NCI-H1105 treated with DMSO at 0.1 percent for 48 hours (cell line): ENCODE measurements around the gene MRGPRE.

Experiments
- DNase-seq: peaks from one replicate; lab custom pipeline; 2025; lab: John Stamatoyannopoulos, UW

MRGPRE gene

DNA sequence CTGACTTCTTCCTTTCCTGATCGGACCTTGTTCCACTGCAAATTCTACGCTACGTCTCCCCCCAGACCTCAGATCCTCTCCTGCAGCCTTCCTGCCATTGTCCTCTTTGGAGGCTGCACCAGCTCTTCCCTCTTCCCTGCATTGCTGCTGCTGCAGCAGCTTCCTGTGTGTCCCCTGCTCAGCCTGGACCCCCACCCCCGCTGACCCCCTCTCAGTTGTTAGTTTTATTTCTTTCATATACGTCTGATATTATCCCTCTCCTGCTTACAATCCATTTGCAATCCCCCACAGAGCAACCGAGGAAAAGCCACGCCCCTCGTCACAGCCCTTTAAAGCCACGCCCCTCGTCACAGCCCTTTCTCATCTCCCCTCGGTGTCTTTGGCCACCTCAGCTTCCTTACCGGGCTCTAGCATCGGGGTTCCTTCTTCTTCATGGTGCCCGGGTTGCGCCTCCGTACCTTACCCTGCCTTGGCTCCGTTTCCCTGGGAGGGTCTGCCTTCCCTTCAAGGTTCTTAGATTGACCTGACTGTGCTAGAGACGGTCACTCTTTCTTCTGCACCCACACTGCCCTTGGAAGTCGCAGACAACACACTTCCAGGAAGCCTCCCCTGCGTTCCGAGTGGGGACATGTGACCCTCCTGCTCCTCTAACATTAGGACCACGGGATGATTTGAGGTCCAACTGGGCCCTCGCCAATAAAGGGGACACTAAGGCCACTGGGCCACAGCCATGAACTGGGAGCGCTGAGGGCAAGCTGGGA, 18.4 kb downstream of the MRGPRE start:
- DNase-seq: no peak

DNA sequence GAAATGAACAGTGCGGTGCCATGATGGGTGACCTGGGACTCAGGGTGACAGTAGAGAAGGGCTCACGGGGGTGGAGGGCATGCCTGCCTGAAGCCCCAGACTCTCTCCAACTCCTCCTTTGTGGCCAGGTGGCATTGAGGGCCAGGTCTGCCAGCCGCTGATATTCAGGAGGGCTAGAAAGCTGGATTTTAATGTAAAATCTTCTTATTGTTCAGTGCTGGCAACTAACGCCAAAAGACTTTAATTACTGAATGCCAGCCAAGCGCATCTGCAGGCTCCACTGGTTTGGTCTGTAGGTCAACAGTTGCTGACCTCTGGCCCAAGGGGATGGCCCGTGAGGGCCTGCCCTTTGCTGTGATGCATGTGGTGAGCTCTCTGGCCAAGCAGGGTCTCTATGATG, 23.9 kb downstream of the MRGPRE start:
- no peak for DNase-seq

DNA sequence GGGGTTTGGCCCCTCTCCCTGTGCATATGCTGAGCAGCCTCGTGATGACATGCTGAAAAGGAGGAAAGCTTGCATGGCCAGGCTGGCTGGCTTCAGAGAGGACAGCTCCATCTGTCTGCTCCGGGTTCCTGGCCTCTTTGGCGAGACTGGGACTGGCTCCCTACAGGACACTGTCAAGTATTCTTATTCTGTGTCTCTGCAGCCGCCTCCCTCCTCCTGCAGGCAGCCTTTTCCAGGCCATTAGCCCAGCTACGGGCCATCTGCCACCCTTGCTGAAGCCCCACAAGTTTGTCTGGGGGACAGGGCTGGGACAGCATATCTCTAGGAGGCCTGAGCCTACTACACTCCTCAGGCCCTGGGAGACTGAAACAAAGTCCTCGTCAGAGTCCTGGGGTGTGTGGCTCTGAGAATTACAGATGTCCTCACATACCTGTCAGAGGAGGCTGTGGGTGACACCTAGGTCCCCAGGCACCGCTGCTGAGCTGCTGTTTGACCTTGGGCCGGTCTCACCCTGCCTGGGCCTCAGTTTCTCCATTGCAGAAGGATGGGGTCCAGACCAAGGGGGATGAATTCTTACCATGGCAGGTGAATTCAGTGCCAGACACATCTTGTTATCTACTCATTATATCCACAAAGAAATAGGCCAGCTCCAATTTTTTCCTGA, 24.6 kb downstream of the MRGPRE start:
- no peak for DNase-seq

DNA sequence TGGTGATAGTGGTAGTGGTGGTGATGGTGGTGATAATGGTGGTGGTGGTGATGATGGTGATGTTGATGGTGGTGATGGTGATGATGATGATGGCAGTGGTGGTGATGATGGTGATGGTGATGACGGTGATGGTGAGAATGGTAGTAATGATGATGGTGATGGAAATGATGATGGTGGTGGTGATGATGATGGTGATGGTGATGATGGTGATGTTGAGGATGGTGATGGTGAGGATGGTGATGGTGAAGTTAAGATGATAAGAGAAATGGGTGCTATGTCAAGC, 25.4 kb downstream of the MRGPRE start:
- DNase-seq: no peak

DNA sequence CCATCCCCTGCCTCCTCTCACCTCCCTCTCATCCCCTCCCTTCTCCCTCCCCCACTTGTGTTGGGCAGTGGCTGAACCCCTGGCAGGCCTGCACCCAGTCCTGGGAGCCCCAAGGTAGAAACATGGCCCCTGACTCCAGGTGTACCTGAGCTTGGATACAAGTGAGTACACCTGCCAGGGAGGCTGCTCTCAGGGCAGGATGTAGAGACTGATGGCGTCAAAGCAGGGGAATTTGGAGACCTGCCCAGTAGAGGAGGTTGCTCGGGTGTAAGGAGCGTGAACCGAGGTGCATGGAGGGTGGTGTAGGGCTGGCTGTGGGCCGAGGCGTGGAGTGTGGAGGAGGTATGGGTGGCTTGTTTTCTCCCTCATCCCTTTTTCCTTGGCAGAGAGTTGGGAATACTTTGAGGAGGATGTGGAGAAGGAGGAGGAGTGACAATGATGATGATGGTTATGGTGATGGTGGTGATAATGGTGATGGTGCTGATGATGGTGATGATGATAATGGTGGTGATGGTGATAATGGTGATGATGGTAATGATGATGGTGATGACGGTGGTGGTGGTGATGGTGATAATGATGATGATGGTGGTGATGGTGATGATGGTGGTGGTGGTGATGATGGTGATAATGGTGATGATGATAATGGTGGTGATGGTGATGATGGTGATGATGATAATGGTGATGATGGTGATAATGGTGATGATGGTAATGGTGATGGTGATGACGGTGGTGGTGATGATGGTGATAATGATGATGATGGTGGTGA, 25.9 kb downstream of the MRGPRE start:
- DNase-seq: no peak

DNA sequence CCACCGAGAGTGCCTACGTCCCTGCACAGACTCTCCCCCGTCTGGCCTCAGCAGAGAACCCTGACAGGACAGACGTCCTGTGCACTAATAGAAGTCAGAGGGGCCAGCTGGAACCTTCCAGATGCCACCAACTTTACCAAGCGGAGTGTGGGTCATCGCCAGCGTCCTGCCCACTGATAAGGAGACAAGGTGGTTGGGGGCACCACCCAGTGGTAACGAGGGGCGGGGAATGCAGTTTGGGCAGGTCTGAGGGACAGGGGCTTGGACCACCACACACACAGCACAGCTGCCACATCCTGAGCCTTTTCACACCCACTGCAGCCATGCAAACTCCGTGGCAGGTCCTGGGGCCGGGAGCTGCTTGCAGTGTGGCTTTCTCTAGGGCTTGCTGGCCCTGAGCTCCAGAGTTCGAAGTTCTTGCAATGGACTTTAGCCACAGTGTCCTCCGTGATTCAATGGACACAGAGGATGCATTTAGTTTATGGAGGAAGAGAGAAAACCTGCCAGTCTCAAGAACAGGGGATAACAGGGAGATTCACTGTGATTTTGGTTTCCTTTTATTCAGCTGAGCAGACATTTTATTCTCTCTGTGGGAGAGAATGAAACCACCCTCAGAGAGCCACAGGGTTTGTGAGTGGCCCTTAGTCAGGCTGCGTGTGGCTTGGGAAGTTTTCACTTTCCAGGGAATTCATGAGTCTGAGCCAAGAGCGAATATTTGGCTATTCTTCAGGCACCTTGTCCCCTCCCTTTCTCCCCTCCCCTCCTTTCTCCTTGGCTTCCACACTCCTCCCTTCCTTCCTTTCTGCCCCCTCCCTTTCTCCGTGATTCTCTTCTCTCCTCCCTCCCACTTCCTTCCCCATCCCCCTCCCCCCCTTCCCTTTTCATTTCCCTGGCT, 26.7 kb downstream of the MRGPRE start:
- no peak for DNase-seq

DNA sequence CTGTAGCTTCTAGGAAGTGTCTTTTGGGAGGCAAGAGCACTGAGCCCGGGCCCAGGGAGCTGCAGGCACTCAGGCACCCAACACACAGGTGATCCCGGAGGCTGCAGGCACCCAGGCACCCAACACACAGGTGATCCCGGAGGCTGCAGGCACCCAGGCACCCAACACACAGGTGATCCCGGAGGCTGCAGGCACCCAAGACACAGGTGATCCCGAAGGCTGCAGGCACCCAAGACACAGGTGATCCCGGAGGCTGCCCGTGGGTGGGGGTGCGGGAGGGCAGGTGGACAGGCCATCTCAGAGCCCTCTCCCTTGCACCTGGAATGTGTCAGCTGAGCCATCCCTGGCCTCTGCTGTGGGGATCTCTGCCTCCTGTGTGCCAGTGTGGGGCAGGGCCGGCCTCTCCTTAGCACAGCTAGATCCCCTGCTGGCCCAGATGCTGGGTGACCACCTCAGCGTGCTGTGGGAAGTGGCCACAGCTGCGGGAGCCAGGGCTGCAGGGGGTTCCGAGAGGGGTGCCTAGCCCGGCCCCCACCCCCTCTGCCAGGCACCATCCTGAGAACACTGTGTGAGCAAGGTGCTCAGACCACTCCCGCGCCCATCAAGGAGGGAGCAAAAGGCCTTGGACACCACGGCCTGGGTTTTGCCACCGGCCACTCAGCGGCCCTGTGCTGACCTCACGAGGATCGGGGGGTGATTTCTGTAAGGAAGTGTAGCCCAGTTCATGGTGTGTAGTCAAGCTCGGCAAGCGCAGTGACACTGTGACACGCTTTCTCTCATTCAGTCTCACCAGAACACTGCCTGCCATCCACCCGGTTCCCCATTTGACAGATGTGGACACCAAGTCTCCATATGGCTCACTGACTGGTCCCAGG, 27.8 kb downstream of the MRGPRE start:
- no peak for DNase-seq

DNA sequence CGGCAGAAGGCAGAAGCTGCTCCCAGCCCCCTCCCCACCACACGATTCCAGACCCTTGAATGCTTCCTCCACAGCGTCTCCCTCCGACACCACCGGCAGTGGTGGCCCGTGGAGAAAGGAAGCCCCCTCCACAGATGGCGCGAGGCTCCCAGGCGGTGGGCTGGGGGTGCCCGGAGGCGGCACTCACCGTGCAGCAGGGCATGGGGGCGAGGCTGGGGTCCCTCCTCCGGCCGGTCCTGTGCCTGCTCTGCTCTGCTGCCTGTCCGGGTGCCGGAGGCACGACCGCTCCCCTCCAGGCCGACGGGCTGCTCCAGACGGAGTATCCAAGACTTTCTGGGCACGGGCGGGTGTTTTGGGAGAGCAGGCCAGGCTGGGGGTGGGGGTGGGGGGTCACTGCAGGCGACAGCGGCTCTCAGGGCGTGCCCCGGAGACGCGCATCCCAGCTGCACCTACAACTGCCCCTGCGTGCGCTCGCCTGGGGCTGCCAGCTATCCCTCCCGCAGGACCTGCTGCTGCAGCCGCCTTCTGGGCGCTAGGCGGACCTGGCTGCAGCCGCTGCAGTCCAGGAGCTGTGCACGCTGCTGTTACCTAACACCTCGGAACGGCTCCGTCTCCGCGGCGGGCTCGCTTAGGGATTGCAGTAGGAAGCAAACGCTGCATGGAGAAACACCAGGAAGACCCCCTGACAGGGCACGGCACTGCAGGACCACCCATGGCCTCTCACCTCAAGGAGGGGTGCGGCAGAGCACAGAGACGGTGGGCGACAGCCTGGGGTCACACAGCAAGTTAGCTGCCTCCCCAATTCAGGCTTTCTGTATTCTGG, 28.8 kb downstream of the MRGPRE start:
- DNase-seq: peak; percentile 49

DNA sequence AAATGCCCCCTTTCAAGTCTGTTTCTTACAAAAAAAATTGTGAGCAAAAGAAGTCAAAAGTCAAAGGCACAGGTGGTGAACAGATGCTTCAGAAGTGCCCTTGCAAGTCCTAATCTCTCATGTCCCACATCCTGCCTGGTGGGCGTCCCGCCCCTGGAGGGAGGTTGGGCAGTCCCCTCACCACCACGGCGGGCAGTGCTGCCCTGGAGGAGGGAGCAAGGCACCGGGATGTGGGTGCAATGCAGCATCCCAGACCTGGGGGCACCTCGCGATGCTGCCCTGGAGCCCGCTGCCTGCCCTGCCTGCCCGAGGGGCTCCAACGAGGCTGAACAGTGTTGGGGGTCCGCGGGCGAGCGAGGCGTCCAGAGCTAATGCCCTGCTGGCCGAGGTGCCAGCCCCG, 29.5 kb downstream of the MRGPRE start:
- DNase-seq: no peak

DNA sequence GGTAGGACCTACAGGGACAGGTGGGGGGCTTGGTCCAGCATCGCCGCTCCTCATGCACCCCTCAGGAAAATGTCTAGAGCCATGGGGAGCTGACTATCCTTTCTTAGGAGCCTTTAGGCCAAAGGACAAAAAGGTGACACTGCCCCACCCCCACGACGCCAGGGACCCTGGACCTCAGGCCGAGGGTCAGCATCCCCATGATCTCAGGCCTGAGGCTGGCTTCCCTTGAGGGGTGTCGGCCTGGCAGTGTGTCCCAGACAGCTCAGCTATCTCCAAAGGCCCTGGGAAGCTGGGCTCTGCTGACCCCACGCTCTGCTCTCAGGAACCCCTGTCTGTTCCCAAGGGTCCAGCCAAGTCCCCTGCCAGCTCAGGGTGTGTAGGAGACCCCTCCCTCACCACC, 29.9 kb downstream of the MRGPRE start:
- DNase-seq: no peak

DNA sequence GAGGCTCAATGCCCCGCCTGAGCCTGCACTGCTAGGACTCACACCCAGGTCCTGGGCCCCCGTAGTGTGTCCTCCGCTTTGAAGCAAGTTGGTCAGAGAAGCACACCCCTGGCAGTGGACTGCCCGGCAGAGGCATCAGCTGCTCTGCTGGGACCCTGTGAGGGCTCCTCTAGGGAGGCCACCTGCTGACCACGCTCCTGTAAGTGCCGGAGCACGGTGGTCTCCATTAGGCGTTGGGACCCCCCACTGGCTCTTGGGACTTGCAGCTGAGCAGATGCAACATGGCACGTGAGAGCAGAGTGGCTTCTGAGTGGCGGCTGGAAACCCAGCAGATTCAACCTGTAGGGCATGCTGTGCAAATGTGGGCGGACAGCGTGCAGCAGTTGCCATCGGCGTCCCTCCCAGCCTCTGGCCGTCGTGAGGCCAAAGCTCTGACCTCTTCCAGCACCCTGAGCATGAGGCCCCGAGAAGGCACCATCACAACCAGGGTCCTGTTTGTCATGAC, 30.5 kb downstream of the MRGPRE start:
- DNase-seq: no peak

DNA sequence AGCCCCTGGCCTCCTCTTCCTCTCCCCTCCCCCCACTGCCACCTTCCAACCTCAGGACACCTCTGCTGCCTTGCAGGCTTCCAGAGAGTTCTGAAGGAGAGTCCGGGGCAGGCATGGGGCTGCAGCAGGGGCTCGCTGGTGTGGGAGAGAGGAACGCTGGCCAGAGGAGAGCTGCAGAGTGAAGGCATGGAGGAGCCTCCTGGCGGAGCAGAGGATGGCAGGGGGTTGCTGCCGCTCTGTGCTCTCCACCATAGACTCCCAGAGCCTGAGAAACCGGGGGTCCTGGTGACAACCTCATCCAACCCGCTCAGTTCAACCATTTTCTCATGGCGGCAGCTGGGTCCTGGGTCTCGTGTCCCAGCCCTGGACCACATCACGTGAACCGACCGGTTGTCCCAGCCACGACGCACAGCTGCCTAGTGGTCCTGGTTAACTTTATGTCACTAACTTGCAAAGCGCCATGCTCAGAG, 31.1 kb downstream of the MRGPRE start:
- no peak for DNase-seq

DNA sequence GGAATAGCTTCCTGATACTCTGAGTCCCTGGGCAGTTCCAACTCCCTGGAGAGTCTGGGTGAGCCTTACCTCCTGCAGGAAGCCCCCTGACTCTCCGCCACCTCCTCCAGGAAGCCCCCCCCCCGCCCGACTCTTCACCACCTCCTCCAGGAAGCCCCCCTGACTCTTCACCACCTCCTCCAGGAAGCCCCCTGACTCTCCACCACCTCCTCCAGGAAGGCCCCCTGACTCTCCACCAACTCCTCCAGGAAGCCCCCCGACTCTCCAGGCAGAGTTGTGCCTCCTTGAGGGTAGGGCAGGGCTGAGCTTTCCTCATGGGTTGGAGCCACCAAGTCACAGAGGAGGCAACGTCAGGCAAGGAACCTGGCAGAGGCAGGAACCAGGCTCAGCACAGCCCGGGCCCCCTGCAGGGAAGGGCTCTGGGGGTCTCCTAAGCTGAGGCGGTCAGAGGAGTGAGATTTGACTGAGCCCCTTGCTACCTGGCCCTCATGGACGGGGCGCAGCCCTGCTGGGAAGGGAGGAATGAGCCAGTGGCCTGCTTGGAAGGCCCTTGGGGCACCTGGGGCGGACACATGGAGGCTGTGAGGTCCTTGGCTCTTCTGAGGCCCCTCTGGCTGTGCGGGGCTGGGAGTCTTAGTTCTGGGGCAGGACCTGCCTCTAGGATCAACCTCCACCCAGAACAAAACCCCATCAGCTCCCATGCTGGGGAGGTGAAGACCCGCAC, 31.7 kb downstream of the MRGPRE start:
- DNase-seq: no peak

DNA sequence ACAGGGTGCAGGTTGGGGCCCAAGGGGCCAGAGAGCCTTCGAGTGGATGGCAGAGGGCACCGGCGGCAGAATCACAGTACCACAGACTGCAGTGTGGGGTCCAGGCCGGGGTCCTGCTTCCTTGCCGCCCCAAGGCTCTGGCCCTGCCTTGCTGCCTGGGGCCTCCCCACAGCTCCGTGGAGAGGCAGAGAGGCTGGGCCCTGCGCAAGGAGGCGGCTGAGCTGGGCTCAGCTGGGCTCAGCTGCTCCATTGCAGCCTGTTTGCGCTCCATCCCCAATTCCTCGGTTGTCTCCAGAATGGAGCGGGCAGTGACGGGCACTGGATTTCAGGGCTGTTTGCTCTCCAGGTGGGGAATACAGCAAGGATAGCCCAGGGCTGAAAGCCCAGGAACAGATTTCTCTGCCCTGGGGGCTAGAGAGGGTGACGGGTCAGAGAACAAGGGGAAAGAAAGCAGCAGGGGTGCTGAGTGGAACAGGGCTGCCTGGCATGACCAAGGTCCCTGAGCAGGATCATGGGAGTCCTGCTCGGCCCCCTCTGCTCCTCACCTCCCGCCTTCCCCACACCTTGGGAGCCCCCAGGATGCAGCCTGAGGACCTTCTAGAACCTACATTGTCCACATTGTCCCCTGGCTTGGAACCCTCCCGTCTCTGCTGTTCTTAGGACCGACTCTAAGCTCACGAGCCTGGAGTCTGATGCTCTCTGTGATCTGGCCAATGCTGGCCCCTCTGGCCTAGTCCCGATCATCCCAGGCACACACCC, 32.5 kb downstream of the MRGPRE start:
- DNase-seq: no peak

DNA sequence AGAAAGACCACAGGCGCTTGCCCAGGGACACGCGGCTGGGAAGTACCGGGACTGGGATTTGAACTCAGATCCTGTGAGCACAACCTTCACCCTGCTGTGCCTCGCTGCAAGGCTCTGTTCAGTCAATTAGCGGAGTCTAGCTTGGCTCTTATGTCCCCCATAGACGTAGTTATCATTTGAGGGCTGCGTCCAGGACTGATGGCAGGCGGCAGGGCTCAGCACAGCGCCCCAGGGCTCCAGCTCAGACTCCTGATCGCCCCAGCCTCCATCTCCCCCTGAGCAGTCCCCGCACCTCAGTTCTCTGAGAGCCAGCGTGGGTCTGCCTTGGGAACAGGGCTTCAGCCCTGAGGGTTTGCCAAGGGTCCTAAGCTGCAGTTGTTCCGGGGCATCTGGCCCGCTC, 33.4 kb downstream of the MRGPRE start:
- DNase-seq: no peak

DNA sequence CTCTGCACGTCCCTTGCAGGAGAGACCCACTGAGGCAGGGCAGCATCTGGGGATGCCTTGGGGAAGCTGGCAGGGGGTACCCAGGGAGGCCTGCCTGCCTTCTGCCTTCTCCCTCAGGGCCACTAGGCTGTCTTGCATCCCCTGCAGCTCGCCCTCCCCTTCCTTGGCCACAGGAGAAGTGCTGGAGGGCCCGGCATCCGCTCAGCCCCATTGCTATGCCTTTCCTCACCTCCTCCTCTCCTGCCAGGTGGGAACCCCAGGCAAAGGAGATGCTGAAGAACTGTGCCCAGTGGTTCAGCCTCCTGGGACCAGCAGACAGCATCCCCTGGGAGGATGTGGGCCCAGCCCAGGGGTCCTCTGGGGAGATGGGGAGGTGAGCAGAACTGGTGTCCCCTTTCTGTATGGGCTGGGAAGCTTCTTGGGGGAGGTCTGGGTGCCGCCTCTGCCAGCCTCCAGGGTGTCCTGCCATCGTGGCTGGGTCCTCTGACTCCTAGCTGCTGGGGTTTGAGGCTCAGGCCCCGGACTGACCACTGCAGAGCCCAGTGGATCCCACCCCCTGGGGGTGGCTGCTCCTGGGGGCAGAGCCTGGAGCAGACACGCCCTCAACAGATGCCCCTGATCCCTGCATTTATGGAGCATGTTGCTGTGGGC, 34.2 kb downstream of the MRGPRE start:
- no peak for DNase-seq

DNA sequence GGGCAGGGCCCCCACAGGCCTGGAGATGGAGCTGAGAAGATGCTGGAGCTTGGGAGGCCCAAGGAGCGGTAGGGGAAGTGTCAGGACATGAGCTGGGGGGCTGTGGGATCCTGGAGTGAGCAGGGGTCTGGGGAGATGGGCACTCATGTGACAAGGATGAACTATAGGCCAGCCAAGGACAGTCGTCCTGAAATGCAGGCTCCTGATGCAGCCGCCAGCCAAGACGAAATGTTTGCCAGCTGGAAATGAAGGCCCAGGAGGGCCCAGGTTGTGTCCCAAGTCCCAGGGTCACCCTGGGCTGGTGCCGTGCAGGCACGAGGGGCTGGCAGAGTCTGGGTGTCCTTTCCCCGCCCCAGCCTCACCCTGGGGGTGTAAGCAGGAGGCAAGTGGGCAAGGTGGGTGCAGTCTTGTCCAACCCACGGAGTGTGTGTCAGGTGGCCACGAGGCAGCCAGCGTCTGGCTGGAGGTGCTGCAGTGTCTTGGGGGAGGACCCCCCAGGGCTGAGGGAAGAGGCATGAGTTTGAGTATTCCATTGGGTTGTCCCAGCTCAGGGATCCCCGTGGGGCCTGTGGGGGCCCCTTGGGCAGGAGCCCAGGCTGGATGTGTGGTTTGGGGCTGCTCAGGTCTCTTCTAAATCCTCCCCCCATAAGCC, 35.0 kb downstream of the MRGPRE start:
- DNase-seq: no peak
